HS-27A (cell line): ENCODE results near the gene PPP2R5A.
"Not testable (repeated sequence)": the region's sequence is repeated elsewhere in the genome, so short reads cannot be mapped to it uniquely, and the experiment has no call there.

Experiments used
- DNase-seq: peaks from one replicate; pipeline ENCODE4 v3.0.0-alpha.2; 2012; ENCODE audit warnings: low read depth, missing footprints

PPP2R5A gene

DNA sequence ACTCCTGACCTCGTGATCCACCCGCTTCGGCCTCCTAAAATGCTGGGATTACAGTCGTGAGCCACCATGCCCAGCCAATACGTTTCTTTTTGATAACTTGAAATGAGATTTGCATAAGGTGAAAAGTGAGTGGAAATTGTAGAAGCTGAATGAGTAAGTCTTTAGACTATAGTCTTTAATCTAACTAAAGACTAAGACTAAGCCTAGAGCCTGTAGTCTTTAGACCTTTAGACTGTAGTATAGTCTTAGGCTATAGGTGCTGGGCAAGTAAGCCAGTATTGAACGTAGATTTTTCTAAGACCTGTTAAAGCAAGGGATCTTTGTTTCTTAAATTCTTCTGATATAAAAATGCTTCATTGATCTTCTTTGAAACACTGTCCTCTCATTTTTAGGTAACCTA lies 12.1 kb downstream of the PPP2R5A start:
- DNase-seq: no peak

- no peak for DNase-seq
These were observed 16.4 kb downstream of the PPP2R5A start for GRCh38 chr1:212301580-212301979.

DNA sequence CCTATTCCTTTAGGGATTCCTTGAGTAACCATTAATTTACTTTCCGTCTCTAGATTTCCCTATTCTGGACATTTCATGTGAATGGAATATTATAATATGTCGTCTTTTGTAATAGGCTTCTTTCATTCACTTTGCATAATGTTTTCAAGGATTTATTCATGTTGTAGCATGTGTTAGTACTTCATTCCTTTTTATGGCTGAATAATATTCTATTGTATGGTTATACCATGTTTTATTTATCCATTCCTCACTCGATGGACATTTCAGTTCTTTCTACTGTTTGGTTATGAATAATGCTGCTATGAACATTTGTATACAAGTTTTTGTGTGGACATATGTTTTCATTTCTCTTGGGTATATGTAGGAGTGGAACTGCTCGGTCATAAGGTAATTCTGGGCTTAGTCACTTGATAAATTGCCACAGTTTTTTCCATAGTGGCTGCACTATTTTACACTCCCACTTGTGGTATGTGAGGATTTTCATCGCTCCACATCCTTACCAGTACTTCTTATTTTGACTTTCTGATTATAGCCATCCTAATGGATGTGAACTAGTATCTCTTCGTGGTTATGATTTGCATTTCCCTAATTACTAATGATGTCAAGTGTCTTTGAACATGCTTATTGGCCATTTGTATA lies 17.7 kb downstream of the PPP2R5A start:
- no peak for DNase-seq

GRCh38 chr1:212305342-212305741 lies 20.1 kb downstream of the PPP2R5A start:
- DNase-seq: no peak

DNA sequence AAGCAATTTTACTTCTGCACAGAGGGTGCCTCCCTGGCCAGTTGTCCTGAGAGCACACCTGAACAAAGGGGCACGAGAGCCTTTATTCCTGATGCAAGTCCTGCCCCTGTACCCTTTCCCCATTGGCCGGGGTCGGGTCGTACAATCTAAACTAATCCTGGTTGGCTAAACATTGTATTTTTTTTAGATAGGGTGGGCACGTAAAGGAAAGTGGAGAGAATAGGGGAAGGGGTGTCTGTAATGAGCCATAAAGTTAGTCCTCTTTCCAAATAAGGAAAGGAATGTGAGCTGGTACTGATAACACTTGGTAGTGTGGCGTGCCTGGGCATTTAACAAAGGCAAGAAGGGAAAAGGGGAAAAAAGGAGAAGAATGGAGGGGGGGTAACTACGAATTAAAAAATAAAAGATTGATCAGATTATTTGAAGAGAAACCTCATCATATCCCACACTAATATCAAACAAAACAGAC lies 20.8 kb downstream of the PPP2R5A start:
- not testable (repeated sequence) for DNase-seq

DNA sequence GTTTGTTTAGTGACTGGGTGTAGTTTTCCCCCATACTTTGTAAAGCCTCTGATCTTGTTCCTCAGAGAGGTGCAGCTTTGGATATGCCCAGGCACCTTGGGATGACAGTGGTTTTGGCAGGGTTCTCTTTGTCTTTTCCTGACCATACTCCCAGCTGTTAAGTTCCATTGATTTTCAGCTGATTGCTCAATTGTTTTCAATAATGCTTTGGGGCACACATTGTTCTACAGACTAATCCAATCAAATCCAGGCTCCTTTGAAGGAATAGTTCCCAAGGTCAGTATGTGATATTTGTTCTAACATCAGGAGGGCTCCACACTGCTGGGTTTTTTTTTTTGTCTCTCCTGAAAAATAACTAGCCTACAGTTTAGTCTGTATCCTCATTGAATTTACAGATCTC lies 24.8 kb downstream of the PPP2R5A start:
- DNase-seq: no peak

DNA sequence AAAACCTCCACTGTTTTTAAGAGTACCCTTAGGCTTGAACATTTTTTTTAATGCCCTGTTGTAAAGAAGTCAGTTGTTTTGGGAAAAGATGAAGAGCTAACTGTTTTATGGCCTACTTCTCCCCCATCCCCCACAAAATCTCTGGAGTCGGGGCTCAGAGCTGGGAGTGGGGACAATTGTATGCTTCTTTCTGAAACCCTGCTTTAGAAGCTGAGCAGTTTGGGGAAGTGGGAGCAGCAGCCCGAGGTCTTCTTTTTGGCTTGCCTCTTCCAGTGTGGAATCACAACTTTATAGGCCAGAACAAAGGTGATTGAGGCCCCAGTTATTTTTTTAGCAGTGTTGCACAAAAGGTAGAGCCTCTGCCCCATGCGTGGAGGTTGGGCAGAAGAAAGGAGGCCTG lies 25.2 kb downstream of the PPP2R5A start:
- DNase-seq: no peak

DNA sequence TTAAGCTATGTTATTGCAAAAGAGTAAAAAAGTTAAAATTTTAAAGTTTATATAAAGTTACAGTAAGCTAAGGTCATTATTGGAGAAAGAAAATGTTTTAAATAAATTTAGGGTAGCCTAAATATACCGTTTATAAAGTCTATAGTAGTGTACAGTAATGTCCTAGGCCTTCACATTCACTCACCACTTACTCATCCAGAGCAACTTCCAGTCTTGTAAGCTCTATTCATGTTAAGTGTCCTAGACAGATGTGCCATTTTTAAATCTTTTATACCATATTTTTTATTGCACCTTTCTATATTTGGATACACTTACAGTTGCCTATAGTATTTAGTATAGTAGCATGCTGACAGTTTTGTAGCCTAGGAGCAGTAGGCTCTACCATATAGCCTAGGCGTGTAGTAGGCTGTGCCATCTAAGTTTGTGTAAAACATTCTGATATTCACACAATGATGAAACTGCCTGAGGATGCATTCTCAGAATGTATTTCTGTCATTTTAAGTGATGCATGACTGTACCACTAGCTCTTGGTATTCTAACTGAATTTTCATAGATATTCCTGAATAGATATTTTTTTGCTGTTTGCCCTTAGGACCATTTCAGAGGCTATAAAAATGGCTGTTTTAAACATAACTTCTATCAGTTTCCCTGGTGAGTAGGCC lies 26.8 kb downstream of the PPP2R5A start:
- no peak for DNase-seq

GRCh38 chr1:212313616-212314015 lies 28.4 kb downstream of the PPP2R5A start:
- DNase-seq: no peak

DNA sequence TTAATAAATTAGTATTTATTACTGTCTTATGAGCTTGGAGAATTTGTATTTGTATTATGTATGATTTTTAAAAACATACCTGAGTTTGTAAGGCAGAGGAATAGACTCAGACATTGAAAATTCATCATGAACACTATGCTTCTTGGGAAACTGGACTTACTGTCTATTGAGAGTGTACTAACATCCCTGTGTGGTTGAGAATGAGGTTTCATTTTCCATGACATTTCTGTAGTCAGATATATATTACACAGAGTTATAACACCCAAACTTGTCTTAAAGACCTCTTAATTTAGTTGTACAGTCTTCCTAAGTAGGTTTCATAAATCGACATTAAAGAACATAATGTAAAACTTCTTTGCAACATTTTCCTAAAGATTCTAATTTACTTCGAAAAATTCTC lies 30.0 kb downstream of the PPP2R5A start:
- DNase-seq: no peak

DNA sequence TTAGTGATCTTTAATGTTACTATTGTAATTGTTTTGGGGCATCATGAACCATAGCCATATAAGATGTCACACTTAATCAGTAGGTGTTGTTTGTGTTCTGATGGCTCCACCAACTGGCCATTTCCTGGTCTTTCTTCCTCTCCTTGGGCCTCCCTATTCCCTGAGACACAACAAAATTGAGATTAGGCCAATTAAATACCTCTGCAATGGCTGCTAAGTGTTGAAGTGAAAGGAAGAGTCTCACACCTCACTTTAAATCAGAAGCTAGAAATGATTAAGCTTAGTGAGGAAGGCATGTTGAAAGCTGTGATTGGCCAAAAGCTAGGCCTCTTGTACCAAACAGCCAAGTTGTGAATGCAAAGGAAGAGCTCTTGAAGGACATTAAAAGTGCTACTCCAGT lies 30.7 kb downstream of the PPP2R5A start:
- peak; percentile 19 for DNase-seq

GRCh38 chr1:212317916-212318315 lies 32.7 kb downstream of the PPP2R5A start:
- DNase-seq: no peak

DNA sequence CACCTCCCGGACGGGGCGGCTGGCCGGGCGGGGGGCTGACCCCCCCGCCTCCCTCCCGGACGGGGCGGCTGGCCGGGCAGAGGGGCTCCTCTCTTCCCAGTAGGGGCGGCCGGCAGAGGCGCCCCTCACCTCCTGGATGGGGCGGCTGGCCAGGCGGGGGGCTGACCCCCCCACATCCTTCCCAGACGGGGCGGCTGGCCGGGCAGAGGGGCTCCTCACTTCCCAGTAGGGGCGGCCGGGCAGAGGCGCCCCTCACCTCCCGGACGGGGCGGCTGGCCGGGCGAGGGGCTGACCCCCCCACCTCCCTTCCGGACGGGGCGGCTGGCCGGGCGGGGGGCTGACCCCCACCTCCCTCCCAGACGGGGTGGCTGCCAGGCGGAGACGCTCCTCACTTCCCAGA lies 35.8 kb downstream of the PPP2R5A start:
- DNase-seq: not testable (repeated sequence)

GRCh38 chr1:212323066-212323465 lies 37.9 kb downstream of the PPP2R5A start:
- DNase-seq: no peak

DNA sequence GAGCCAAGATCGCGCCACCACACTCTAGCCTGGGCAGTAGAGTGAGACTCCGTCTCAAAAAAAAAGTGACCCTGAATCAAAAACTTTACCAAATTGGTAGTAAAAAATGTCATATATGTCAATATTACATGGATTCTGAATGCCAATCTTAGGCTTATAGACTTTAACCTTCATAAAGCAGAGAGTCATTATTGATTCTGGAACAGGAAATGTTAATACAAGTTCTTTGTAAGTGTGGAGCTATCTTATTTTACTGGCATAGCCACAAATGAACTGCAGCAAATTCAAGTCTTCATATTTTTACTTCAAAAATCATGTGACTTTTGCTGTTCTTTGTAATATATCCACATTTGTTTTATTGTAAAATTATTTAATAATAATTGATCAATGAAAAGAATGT lies 41.3 kb downstream of the PPP2R5A start:
- no peak for DNase-seq

DNA sequence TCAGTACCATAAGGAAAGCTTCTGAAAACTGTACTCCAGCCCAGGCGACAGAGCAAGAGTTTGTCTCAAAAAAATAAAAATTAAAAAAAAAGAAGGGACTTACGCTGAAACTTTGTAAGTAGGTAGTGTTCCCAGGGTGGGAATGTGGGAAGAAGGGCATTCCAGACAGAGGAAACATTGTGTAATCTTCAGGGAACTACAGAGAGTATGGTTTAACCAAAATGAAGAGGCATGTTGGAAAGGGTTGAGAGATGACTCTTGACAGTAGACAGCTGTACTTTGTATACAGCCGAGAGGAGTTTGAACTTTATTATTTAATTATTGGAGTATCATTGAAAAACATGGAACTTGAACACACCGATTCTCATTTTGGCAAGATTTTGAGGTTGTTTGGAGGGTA lies 43.0 kb downstream of the PPP2R5A start:
- DNase-seq: no peak

GRCh38 chr1:212329105-212329504 lies 43.9 kb downstream of the PPP2R5A start:
- DNase-seq: no peak

- DNase-seq: no peak
These were observed 55.9 kb downstream of the PPP2R5A start for GRCh38 chr1:212341090-212341489.

DNA sequence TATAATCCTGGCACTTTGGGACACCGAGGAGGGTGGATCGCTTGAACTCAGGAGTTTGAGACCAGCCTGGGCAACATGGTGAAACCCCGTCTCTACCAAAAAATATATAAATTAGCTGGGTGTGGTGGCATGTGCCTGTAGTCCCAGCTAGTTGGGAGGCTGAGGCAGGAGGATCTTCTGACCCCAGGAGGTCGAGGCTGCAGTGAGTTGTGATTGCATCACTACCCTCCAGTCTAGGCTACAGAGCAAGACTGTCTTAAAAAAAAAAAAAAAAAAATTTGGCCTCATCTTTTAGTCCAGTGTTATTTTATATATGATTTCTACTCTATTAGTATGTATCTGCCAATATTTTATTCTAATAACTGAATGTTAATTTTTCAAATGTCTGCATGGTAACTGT lies 59.7 kb downstream of the PPP2R5A start:
- no peak for DNase-seq

- DNase-seq: no peak
These were observed 61.4 kb downstream of the PPP2R5A start for GRCh38 chr1:212346601-212347000.

DNA sequence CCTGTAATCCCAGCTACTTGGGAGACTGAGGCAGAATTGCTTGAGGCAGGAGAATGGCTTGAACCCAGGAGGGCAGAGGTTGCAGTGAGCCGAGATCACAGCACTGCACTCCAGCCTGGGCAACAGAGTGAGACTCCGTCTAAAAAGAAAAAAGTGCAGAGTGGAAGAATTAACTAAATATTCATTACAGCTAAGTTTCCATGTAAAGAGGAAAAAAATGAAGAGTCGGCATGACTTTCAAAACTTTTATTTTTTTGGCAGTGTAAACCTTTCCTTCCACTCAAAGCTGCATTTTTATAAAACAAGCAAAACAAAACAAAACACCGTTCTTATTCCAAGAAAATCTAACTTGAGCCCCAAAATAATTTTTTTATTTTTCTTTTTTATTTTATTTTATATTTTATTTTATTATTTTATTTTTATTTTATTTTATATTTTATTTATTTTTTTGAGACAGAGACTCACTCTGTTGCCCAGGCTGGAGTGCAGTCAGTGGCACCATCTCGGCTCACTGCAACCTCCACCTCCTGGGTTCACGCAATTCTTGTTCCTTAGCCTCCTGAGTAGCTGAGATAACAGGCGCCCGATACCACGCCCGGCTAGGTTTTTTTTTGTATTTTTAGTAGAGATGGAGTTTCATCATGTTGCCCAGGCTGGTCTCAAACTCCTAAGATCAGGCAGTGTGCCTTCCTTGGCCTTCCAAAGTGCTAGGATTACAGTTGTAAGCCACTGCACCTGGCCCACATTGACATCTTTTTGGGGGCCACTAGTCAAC lies 66.6 kb downstream of the PPP2R5A start:
- DNase-seq: no peak

GRCh38 chr1:212353181-212353580 lies 68.0 kb downstream of the PPP2R5A start:
- DNase-seq: no peak

GRCh38 chr1:212354464-212354863 lies 69.3 kb downstream of the PPP2R5A start:
- no peak for DNase-seq
